Testis (tissue), 3 donors: ENCODE results near the gene FAM229B. TPM values are rescaled to one million over a fixed set of nuclear protein-coding genes. Genes with fewer than 3 reads are reported as not detected.

ENCODE experiments used
- DNase-seq: peaks from one replicate; pipeline ENCODE4 v3.0.0-alpha.2; 2019
- H3K27ac ChIP-seq, 2 donors: fragments of 200-600 bp; sonication (generic); one replicate each; pipeline ENCODE4 v1.5.1; 2019
- H3K27me3 ChIP-seq: fragments of 200-600 bp; sonication (generic); one replicate; pipeline ENCODE4 v1.5.1; 2019
- H3K36me3 ChIP-seq: fragments of 200-600 bp; sonication (generic); one replicate; pipeline ENCODE4 v1.5.1; 2017; ENCODE audit warnings: low read depth; ENCODE audit errors: missing control alignments
- H3K4me1 ChIP-seq: fragments of 200-600 bp; sonication (generic); one replicate; pipeline ENCODE4 v1.5.1; 2019
- H3K4me3 ChIP-seq, 2 donors: fragments of 200-600 bp; sonication (generic); one replicate each; pipeline ENCODE4 v1.5.1; 2017 to 2019
- H3K9me3 ChIP-seq: fragments of 200-600 bp; sonication (generic); one replicate; pipeline ENCODE4 v1.5.1; 2017
- CTCF ChIP-seq, 3 experiments: fragments of 450-650 bp in 2 of 3; fragments of 200-600 bp in 1 of 3; sonication (generic) in 1 of 3; IDR thresholded peaks; one replicate each; pipeline ENCODE4 v1.5.1; 2016 to 2019; ENCODE audit warnings: antibody characterized with exemption in 3 of 3, mild to moderate bottlenecking in 2 of 3, moderate library complexity in 1 of 3
- POLR2A ChIP-seq: fragments of 450-650 bp; IDR thresholded peaks from one replicate; pipeline ENCODE4 v1.6.1; 2017; ENCODE audit warnings: antibody characterized with exemption, mild to moderate bottlenecking, moderate library complexity
- WGBS, 2 donors: methylation state at CpG; one replicate each; pipeline ENCODE4 v1.1.5; 2018; 5-methylcytosine and 5-hydroxymethylcytosine counted together
- intact Hi-C: fragments of 100-400 bp; cut with DNase I; formaldehyde crosslinking; loops from one replicate; pipeline ENCODE4 v1.15.1; 2023; ENCODE audit warnings: low total_unique reads
- polyA plus RNA-seq: library from polyadenylated mRNA; stranded (reverse); fragments of 350-450 nt; fragmentation: Illumina TruSeq; extraction: RNeasy Lipid Tissue Mini Kit (QIAGEN cat#74804); gene quantifications from one replicate; pipeline ENCODE4 v1.2.3, GENCODE V29; 2014; ENCODE audit warnings: low read depth, low replicate concordance; ENCODE audit not compliant: insufficient read depth
- total RNA-seq, 2 donors: library from RNA; depleted of rRNA; stranded (reverse); fragments of >200 nt; gene quantifications; one replicate each; pipeline ENCODE4 v1.2.3, GENCODE V29; 2016

Gene FAM229B
- total and polyA plus RNA-seq, 3 donors from 2014 or later, result 111 to 724 (median 202) TPM

DNA sequence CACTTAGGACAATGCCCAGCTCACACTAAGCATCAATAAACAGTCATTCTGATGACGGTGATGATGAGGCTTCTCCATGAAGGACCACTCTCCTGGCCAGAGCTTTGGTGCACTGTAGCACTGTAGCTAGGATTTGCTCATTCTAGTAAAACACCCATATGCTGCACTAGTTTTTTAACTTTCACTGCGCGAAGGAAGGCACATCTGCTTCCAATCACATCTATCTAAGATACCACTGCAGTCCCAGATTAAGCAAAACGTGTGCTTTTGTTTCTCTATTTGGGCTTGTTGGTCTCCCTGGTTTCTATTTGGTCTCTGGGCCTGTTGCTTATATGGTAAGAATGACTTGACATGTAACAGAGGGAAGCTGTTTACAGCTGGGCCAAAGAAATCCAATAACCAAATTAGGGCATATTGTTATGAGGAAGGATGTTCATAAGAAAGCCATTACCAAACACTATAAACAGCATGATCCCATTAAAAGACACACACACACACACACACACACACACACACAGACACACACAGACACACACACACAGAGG lies 62.4 kb downstream of the FAM229B start:
- Histone ChIP-seq H3K27ac (peak overlapping the region in 1 of 2 donors; percentile 56), H3K4me3 (no peak overlapping the region)
- 63 to 76% methylated on average over 4 of the region's 4 CpGs for WGBS, 2 donors

GRCh38 chr6:112150363-112150762 lies 63.0 kb downstream of the FAM229B start:
- H3K27me3 ChIP-seq, result no peaks in the 10 kb centered on the region
- intact Hi-C loops, result no loop called here
- WGBS, 2 donors, result 59 to 62% methylated on average over 5 of the region's 5 CpGs
- DNase-seq, result no peak
- H3K4me1 ChIP-seq, result no peaks in the 10 kb centered on the region
- H3K36me3 ChIP-seq, result no peaks in the 10 kb centered on the region
- TF ChIP-seq CTCF (IDR thresholded peaks at IDR 0.05), result no peak
- no peak for TF ChIP-seq POLR2A
- H3K4me3 ChIP-seq, result no peak overlapping the region
- peak overlapping the region in 1 of 2 donors; percentile 56 for H3K27ac ChIP-seq
- H3K9me3 ChIP-seq, result no peaks in the 10 kb centered on the region

More for the DNA sequence above, 62.4 kb downstream of the FAM229B start:
- intact Hi-C loops, result no loop called here
- H3K9me3 ChIP-seq, result no peaks in the 10 kb centered on the region
- TF ChIP-seq CTCF (IDR thresholded peaks at IDR 0.05), result no peak
- TF ChIP-seq POLR2A, result no peak
- DNase-seq, result no peak
- no peaks in the 10 kb centered on the region for H3K4me1 ChIP-seq
- no peaks in the 10 kb centered on the region for H3K36me3 ChIP-seq
- H3K27me3 ChIP-seq, result no peaks in the 10 kb centered on the region

Other genes starting within 250 kb of the FAM229B start
- gene FYN, start 214.1 kb upstream of the FAM229B start, total RNA-seq, result 100 to 1,000 TPM; 104 to 145 TPM
- gene FYN, start 214.1 kb upstream of the FAM229B start, polyA plus RNA-seq, result 74.0 TPM
- 1 to 10 TPM in 1 of 2 donors, under 1 TPM in 1; 0.99 to 3.5 TPM for gene CCN6, start 33.5 kb upstream of the FAM229B start, total RNA-seq
- gene CCN6, start 33.5 kb upstream of the FAM229B start, polyA plus RNA-seq, result 6.8 TPM
- gene TUBE1, start 109 bp upstream of the FAM229B start, total RNA-seq, result 10 to 100 TPM; 59.3 to 62.1 TPM
- gene TUBE1, start 109 bp upstream of the FAM229B start, polyA plus RNA-seq, result 76.3 TPM
- 10 to 100 TPM; 49.2 to 61.0 TPM for gene LAMA4, start 167.0 kb downstream of the FAM229B start, total RNA-seq
- 37.6 TPM for gene LAMA4, start 167.0 kb downstream of the FAM229B start, polyA plus RNA-seq